Endothelial cell of umbilical vein (primary cell): ENCODE results near the gene CLEC2L. TPM values are rescaled to one million over a fixed set of nuclear protein-coding genes. Genes with fewer than 3 reads are reported as not detected.

Experiments
- BruUV-seq: library from RNA; stranded (reverse); fragments of 400-500 nt; replicated peaks from 2 replicates; lab custom pipeline; 2021; lab: Mats Ljungman, UMichigan
- CTCF ChIA-PET: fragments of 300-600, 350-600 bp; sonication (Branson Sonifier 250); formaldehyde crosslinking; loops from one replicate; lab custom pipeline; 2021; ENCODE audit warnings: antibody characterized with exemption, inconsistent platforms; lab: Charles Lee
- POLR2A ChIA-PET: fragments of 300-600, 350-600 bp; sonication (Branson Sonifier 250); formaldehyde crosslinking; loops from one replicate; lab custom pipeline; 2021; ENCODE audit warnings: antibody characterized with exemption, inconsistent platforms; lab: Charles Lee
- DNase-seq: peaks from one replicate; pipeline ENCODE4 v3.0.0-alpha.2; 2011; ENCODE audit warnings: low read depth, low spot score
- FAIRE-seq: peaks from 2 replicates; lab custom pipeline; 2011; peaks lifted over from hg19 to GRCh38; lab: Jason Lieb, UNC
- H2AFZ ChIP-seq: 2 replicates; pipeline ENCODE4 v1.6.0; 2012; ENCODE audit warnings: low read depth, low read length, control low read depth, inconsistent platforms
- H3K27ac ChIP-seq: 2 replicates; pipeline ENCODE4 v1.5.1; 2011; ENCODE audit warnings: low read depth, mild to moderate bottlenecking, control low read depth, low read length, moderate library complexity; ENCODE audit not compliant: insufficient read depth
- H3K27me3 ChIP-seq, 2 experiments: 2 replicates each; pipeline versions ENCODE4 v1.6.0 to v1.6.1; 2011; ENCODE audit warnings: low read length in 2 of 2, mixed read lengths in 1 of 2; ENCODE audit not compliant: control insufficient read depth in 2 of 2, insufficient read depth in 2 of 2
- H3K36me3 ChIP-seq, 2 experiments: 2 replicates in 1 of 2; 3 replicates in 1 of 2; pipeline ENCODE4 v1.5.1; 2011; ENCODE audit warnings: low read length in 2 of 2, mild to moderate bottlenecking in 1 of 2, moderate library complexity in 1 of 2; ENCODE audit not compliant: control insufficient read depth in 2 of 2, insufficient read depth in 2 of 2; ENCODE audit errors: extremely low read depth in 1 of 2
- H3K4me1 ChIP-seq: 3 replicates; pipeline ENCODE4 v1.5.1; 2011; ENCODE audit warnings: mild to moderate bottlenecking, low read length; ENCODE audit not compliant: control insufficient read depth, insufficient read depth; ENCODE audit errors: extremely low read depth
- H3K4me2 ChIP-seq: 2 replicates; pipeline ENCODE4 v1.6.1; 2011; ENCODE audit warnings: low read length, control low read depth, mixed read lengths; ENCODE audit not compliant: insufficient read depth
- H3K4me3 ChIP-seq, 3 experiments: fragments of 200-600 bp in 1 of 3; sonication (generic), shearing (Covaris generic) in 1 of 3; replicated peaks in 1 of 3; 2 replicates each; pipeline ENCODE4 v1.5.1; 2011 to 2016; ENCODE audit warnings: control low read depth in 3 of 3, low read length in 3 of 3, mild to moderate bottlenecking in 2 of 3, inconsistent platforms in 1 of 3, low read depth in 1 of 3, moderate library complexity in 1 of 3; ENCODE audit not compliant: insufficient read depth in 1 of 3
- H3K79me2 ChIP-seq: 2 replicates; pipeline ENCODE4 v1.6.0; 2012; ENCODE audit warnings: low read length, inconsistent platforms; ENCODE audit not compliant: control insufficient read depth, insufficient read depth
- H3K9ac ChIP-seq: replicated peaks from 2 replicates; pipeline ENCODE3; 2011; ENCODE audit warnings: low read length, control low read depth; ENCODE audit not compliant: insufficient read depth; ENCODE audit errors: extremely low read depth
- H3K9me1 ChIP-seq: replicated peaks from 3 replicates; pipeline ENCODE4 v1.6.0; 2011; ENCODE audit warnings: mild to moderate bottlenecking, low read length; ENCODE audit not compliant: control insufficient read depth, insufficient read depth; ENCODE audit errors: extremely low read depth
- H3K9me3 ChIP-seq: replicated peaks from 2 replicates; pipeline ENCODE4 v1.5.1; 2012; ENCODE audit warnings: low read length, inconsistent platforms; ENCODE audit not compliant: control insufficient read depth, insufficient read depth
- H4K20me1 ChIP-seq: replicated peaks from 2 replicates; pipeline ENCODE3; 2011; ENCODE audit warnings: mild to moderate bottlenecking, low read length; ENCODE audit not compliant: control insufficient read depth, insufficient read depth; ENCODE audit errors: extremely low read depth
- CTCF ChIP-seq, 2 donors: IDR thresholded peaks; 1 replicate in 1 of 2; 2 replicates in 1 of 2; pipeline ENCODE4 v1.5.1; 2011; ENCODE audit warnings: low read length in 2 of 2, mild to moderate bottlenecking in 2 of 2, moderate library complexity in 2 of 2, control low read depth in 1 of 2, inconsistent platforms in 1 of 2, low read depth in 1 of 2; ENCODE audit not compliant: insufficient read depth in 1 of 2; ENCODE audit errors: extremely low read depth in 1 of 2
- EZH2 ChIP-seq: IDR thresholded peaks from 2 replicates; pipeline ENCODE4 v1.6.1; 2012; ENCODE audit warnings: borderline replicate concordance, low read depth, mild to moderate bottlenecking, moderate library complexity, low read length, inconsistent platforms; ENCODE audit not compliant: severe bottlenecking
- FOS ChIP-seq: IDR thresholded peaks from 2 replicates; pipeline ENCODE4 v1.6.1; 2011; ENCODE audit warnings: mild to moderate bottlenecking, low read length, moderate library complexity, borderline replicate concordance; ENCODE audit not compliant: insufficient read depth
- GATA2 ChIP-seq: IDR thresholded peaks from 2 replicates; pipeline ENCODE4 v1.7.0; 2011; ENCODE audit warnings: low read depth, mild to moderate bottlenecking, moderate library complexity, mixed read lengths, low read length; ENCODE audit not compliant: insufficient read length, insufficient read depth
- JUN ChIP-seq: IDR thresholded peaks from 2 replicates; pipeline ENCODE4 v1.6.1; 2011; ENCODE audit warnings: borderline replicate concordance, low read depth; ENCODE audit not compliant: insufficient read length, insufficient read depth
- MAX ChIP-seq: IDR thresholded peaks from 2 replicates; pipeline ENCODE4 v1.6.1; 2011; ENCODE audit not compliant: insufficient read depth, insufficient read length
- MYC ChIP-seq: IDR thresholded peaks from one replicate; pipeline ENCODE4 v1.6.1; 2011; ENCODE audit warnings: mild to moderate bottlenecking, low read depth, low read length
- POLR2A ChIP-seq: IDR thresholded peaks from 2 replicates; pipeline ENCODE4 v1.6.1; 2012; ENCODE audit warnings: low read depth, mild to moderate bottlenecking, control low read depth, low read length
- POLR2AphosphoS5 ChIP-seq: IDR thresholded peaks from 2 replicates; pipeline ENCODE4 v1.6.1; 2012; ENCODE audit warnings: low read depth, mild to moderate bottlenecking, control low read depth, low read length, moderate library complexity; ENCODE audit not compliant: insufficient read depth
- dilution Hi-C: fragments of 300-500 bp; cut with MboI; formaldehyde crosslinking; loops from one replicate; pipeline ENCODE4 v1.15.0; 2019; ENCODE audit warnings: low sequenced_read_pairs; ENCODE audit not compliant: extremely low pct_ligation_motif_present
- intact Hi-C: fragments of 100-400 bp; cut with micrococcal nuclease; formaldehyde crosslinking; loops from one replicate; pipeline ENCODE4 v1.10.0; 2022
- polyA plus RNA-seq, 4 experiments: library from polyadenylated mRNA; depleted of rRNA in 3 of 4; stranded (reverse) in 3 of 4; unstranded in 1 of 4; fragments of >200 nt; gene quantifications; 2 replicates each; pipeline versions ENCODE4 v1.2.1 to v1.2.3, GENCODE V29; 2011 to 2012; ENCODE audit warnings: missing spikeins in 1 of 4
- total RNA-seq: library from RNA; stranded (reverse); gene quantifications from 2 replicates; pipeline ENCODE4 v1.2.3, GENCODE V29; 2021

CLEC2L gene
- total and polyA plus RNA-seq, 2 donors (not counting 3 experiments of a cell fraction or from before 2014, with no cell fraction given): not detected

- dilution Hi-C loops: no loop called here
- ChIA-PET POLR2A (no interaction called here), CTCF (interaction anchor here (1.1 kb wide), 1 partner anchor 23 kb away, joined by 4 read pairs; no protein-coding TSS in a partner anchor)
Observed at GRCh38 chr7:139476139-139476538, 47.3 kb upstream of the CLEC2L start.

More at GRCh38 chr7:139476139-139476538, 47.3 kb upstream of the CLEC2L start:
- FAIRE-seq: no peak
- DNase-seq: no peak
- Histone ChIP-seq H3K36me3 (no peaks in the 10 kb centered on the region), H3K9me1 (no peaks in the 10 kb centered on the region), H3K4me1 (no peaks in the 10 kb centered on the region), H3K4me2 (no peak overlapping the region), H3K9ac (no peak overlapping the region), H3K27me3 (peaks cover under 1 to 2% of the 10 kb centered on the region in 2 experiments), H2AFZ (no peak overlapping the region), H3K79me2 (no peaks in the 10 kb centered on the region), H3K4me3 (no peak overlapping the region), H3K9me3 (no peaks in the 10 kb centered on the region), H4K20me1 (no peaks in the 10 kb centered on the region), H3K27ac (no peak overlapping the region)
- TF ChIP-seq MYC: no peak
- TF ChIP-seq MAX: no peak
- no peak for TF ChIP-seq POLR2A
- TF ChIP-seq GATA2: no peak
- TF ChIP-seq JUN: no peak
- TF ChIP-seq POLR2AphosphoS5: no peak
- TF ChIP-seq CTCF (IDR thresholded peaks at IDR 0.05; ENCODE audit: extremely low read depth in 1 of 2, insufficient read depth in 1 of 2, low read depth in 1 of 2, low read length in 2 of 2): no peak
- TF ChIP-seq FOS: no peak
- TF ChIP-seq EZH2: no peak
- BruUV-seq: no TSS peak
- intact Hi-C loops: no loop called here
